Upper lobe of left lung (tissue), 6 donors: ENCODE data around the gene PRKCE. TPM values are rescaled to one million over a fixed set of nuclear protein-coding genes. Genes with fewer than 3 reads are reported as not detected.

Source experiments
- ATAC-seq, 2 donors: fragments of 200-7000 bp; cut with Tn5 transposase; one replicate each; pipeline ENCODE4 v1.9.1; 2022; ENCODE audit warnings: mild to moderate bottlenecking in 2 of 2, moderate library complexity in 2 of 2; ENCODE audit not compliant: low FRiP score in 2 of 2
- DNase-seq, 2 donors: peaks; one replicate each; pipeline ENCODE4 v3.0.0-alpha.2; 2019 to 2020
- H3K27ac ChIP-seq, 4 donors: fragments of 200-600 bp; sonication (generic); one replicate each; pipeline ENCODE4 v1.5.1; 2016 to 2019
- H3K27me3 ChIP-seq, 4 donors: fragments of 200-600 bp; sonication (generic); one replicate each; pipeline ENCODE4 v1.5.1; 2017 to 2019
- H3K36me3 ChIP-seq, 4 donors: fragments of 200-600 bp; sonication (generic); one replicate each; pipeline ENCODE4 v1.5.1; 2016 to 2019
- H3K4me1 ChIP-seq, 4 donors: fragments of 200-600 bp; sonication (generic); one replicate each; pipeline ENCODE4 v1.5.1; 2018 to 2019
- H3K4me3 ChIP-seq, 4 donors: fragments of 200-600 bp; sonication (generic); one replicate each; pipeline ENCODE4 v1.5.1; 2017 to 2019; ENCODE audit warnings: mild to moderate bottlenecking in 2 of 4, moderate library complexity in 1 of 4
- H3K9me3 ChIP-seq, 4 donors: fragments of 200-600 bp; sonication (generic); one replicate each; pipeline ENCODE4 v1.5.1; 2018 to 2019
- EP300 ChIP-seq, 4 donors: sonication (generic); formaldehyde crosslinking; IDR thresholded peaks; one replicate each; pipeline ENCODE4 v1.5.1; 2017; ENCODE audit warnings: antibody characterized with exemption in 4 of 4, control low read depth in 2 of 4
- POLR2A ChIP-seq, 4 donors: fragments of 450-650 bp; IDR thresholded peaks; one replicate each; pipeline ENCODE4 v1.5.1; 2016 to 2017; ENCODE audit warnings: antibody characterized with exemption in 4 of 4, mild to moderate bottlenecking in 2 of 4
- POLR2AphosphoS5 ChIP-seq, 2 donors: sonication (generic); formaldehyde crosslinking; IDR thresholded peaks; one replicate each; pipeline ENCODE4 v1.5.1; 2017; ENCODE audit warnings: antibody characterized with exemption in 2 of 2
- WGBS, 2 donors: methylation state at CpG; one replicate each; pipeline ENCODE4 v1.1.5; 2017 to 2018; 5-methylcytosine and 5-hydroxymethylcytosine counted together
- total RNA-seq, 6 donors: library from RNA; depleted of rRNA in 4 of 6; stranded (reverse); fragments of >200 nt in 4 of 6; gene quantifications; one replicate each; pipeline versions ENCODE4 v1.1.0 to v1.2.1, GENCODE V29; 2016 to 2021
- TF ChIP-seq, protein P1 (sequence below), 6 experiments: fragments of 450-650 bp in 4 of 6; fragments of 200-600 bp in 2 of 6; sonication (generic) in 2 of 6; IDR thresholded peaks; one replicate each; pipeline ENCODE4 v1.5.1; 2016 to 2019; ENCODE audit warnings: antibody characterized with exemption in 6 of 6
- donor health status: DM: no; HTN: no; CAD: no; lungs with moderate emphysema.
- donor health status: DM: no; HTN: yes; CAD: no; lungs with severe emphysema.

PRKCE gene
- total RNA-seq, 6 donors from 2014 or later: 54.9 to 124 (median 75.6) TPM

DNA sequence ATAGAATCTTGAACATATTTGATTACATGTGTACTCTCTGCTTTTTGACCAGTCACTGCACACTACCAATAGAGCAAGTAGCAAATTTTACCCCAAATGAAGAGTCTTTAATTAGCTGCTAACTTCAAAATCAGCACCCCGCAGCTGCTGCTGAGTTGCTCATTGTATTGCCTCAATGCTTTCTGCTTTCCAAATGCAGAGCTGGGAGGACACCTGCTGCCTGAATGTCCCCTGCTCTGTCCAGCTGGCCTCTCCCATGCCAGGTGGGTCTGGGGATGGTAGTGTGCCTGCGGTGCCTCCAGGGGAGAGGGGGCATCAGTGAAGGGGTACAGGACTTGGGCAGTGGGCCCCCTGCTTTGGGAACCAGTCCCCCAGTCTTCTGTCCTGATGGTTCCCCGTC, 184.8 kb downstream of the PRKCE start:
- 88 to 91% methylated on average over 3 of the region's 3 CpGs for WGBS, 2 donors
- H3K4me3 ChIP-seq: no peak overlapping the region
- no peaks in the 10 kb centered on the region for H3K9me3 ChIP-seq
- no peaks in the 10 kb centered on the region for H3K36me3 ChIP-seq
- H3K4me1 ChIP-seq: peaks cover 12 to 32% (median 23%) of the 10 kb centered on the region in 4 donors
- no peak for DNase-seq
- H3K27ac ChIP-seq: no peak overlapping the region
- no peak for ATAC-seq
- TF ChIP-seq EP300 (IDR thresholded peaks at IDR 0.05): no peak
- no peaks in the 10 kb centered on the region for H3K27me3 ChIP-seq

DNA sequence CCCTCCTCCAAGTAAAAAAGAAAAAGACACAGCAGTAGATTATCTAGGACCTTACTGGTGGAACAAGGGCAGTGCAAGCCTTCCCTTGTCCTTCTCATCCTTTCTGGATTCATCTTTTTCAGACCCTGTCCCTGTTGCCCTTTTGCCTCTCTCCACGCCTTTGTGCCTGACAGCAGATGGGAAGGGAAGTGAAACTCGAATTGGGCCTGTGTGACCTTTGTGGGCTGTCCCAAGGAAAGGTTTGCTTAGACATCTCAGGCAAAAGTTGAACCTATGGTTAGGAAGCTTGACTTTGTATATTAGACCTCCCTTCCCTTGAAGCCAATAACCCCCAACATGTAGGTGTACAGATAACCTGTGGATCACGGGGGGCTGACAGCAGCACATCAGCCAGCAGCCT, 185.3 kb downstream of the PRKCE start:
- peaks cover 12 to 35% (median 23%) of the 10 kb centered on the region in 4 donors for H3K4me1 ChIP-seq
- 57 to 64% methylated on average over 3 of the region's 3 CpGs for WGBS, 2 donors
- peak in 1 of 2 donors; percentile 58 for ATAC-seq

DNA sequence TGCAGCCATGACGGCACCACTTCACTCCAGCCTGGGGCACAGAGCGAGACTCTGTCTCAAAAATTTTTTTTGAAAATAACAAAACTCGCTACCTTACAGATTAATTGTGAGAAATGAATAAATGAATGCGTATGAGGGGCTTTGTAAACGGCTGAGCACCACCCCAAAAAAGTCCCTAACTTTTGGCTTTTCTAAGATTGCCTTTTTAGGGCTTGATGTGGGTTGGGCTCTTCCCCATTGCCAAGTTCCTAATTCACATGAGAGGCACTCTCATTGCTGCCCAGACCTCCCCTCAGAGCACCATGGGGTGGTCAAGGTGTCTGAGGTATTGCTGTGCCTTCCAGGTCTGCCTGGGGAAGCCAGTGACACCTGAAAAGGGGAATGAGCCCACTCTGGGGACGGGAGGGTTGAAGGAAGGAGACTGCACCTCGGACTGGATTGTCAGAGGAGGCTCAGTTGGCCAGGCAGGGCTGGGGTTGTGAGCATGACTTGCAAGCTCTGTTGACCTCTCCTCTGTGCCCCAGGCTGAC, 186.4 kb downstream of the PRKCE start:
- peaks cover 12 to 40% (median 24%) of the 10 kb centered on the region in 4 donors for H3K4me1 ChIP-seq
- WGBS, 2 donors: 92 to 95% methylated on average over 5 to 7 of the region's 7 CpGs
- no peak overlapping the region for H3K27ac ChIP-seq
- H3K27me3 ChIP-seq: no peaks in the 10 kb centered on the region
- no peak overlapping the region for H3K4me3 ChIP-seq
- no peaks in the 10 kb centered on the region for H3K36me3 ChIP-seq
- H3K9me3 ChIP-seq: no peaks in the 10 kb centered on the region
- TF ChIP-seq EP300 (IDR thresholded peaks at IDR 0.05): no peak
- DNase-seq (no peak), ATAC-seq (no peak)

More for the DNA sequence above, 185.3 kb downstream of the PRKCE start:
- H3K36me3 ChIP-seq: no peaks in the 10 kb centered on the region
- DNase-seq: no peak
- TF ChIP-seq POLR2AphosphoS5 (IDR thresholded peaks at IDR 0.05) (no peak), POLR2A (IDR thresholded peaks at IDR 0.05) (no peak), EP300 (IDR thresholded peaks at IDR 0.05) (no peak)
- TF ChIP-seq, protein P1, sequence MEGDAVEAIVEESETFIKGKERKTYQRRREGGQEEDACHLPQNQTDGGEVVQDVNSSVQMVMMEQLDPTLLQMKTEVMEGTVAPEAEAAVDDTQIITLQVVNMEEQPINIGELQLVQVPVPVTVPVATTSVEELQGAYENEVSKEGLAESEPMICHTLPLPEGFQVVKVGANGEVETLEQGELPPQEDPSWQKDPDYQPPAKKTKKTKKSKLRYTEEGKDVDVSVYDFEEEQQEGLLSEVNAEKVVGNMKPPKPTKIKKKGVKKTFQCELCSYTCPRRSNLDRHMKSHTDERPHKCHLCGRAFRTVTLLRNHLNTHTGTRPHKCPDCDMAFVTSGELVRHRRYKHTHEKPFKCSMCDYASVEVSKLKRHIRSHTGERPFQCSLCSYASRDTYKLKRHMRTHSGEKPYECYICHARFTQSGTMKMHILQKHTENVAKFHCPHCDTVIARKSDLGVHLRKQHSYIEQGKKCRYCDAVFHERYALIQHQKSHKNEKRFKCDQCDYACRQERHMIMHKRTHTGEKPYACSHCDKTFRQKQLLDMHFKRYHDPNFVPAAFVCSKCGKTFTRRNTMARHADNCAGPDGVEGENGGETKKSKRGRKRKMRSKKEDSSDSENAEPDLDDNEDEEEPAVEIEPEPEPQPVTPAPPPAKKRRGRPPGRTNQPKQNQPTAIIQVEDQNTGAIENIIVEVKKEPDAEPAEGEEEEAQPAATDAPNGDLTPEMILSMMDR (IDR thresholded peaks at IDR 0.05): no peak
- H3K27ac ChIP-seq: no peak overlapping the region
- H3K4me3 ChIP-seq: no peak overlapping the region
- no peaks in the 10 kb centered on the region for H3K9me3 ChIP-seq
- no peaks in the 10 kb centered on the region for H3K27me3 ChIP-seq

DNA sequence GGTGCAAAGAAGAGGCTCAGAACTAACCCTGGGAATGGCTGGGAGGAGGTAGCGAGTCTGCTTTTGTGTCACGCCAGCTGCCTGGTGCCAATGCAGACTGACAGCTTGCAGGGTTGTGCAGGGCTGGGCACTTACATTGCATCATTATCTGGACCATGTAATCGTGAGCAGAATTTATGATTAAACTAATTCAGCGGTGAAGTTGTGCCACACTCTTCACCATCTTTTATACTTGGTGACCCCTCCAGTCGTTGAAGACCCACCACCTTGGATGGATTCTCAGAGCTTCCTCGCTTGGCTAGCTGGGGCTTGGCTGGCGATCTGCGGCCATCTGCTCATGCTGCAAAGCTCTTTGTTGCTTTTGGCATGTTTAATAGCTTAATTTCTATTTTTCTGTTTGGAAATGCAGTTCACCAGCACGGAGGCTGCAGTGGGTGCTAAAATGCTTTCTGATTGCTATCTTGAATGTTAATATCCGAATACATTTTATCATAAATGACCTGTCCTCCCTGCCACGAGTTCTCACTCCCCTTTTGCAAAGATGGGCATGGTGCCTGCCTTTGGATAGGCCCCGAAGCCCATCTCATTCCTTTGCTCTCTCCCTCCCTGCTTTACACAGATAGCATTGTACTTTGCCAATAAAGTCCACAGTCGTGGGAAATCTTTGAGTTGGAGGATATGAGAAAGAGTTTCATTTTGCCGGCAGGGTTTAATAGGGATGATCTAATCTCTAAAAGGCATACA, 188.2 kb downstream of the PRKCE start:
- TF ChIP-seq POLR2A (IDR thresholded peaks at IDR 0.05): no peak
- no peak for TF ChIP-seq EP300 (IDR thresholded peaks at IDR 0.05)
- no peak for TF ChIP-seq POLR2AphosphoS5 (IDR thresholded peaks at IDR 0.05)
- TF ChIP-seq, protein P1 (IDR thresholded peaks at IDR 0.05): no peak
- H3K4me1 ChIP-seq: peaks cover 18 to 50% (median 33%) of the 10 kb centered on the region in 4 donors
- no peaks in the 10 kb centered on the region for H3K9me3 ChIP-seq
- no peak overlapping the region for H3K27ac ChIP-seq
- peak in 1 of 2 donors; percentile 44 for ATAC-seq
- DNase-seq: peak in 1 of 2 donors; percentile 17
- H3K27me3 ChIP-seq: no peaks in the 10 kb centered on the region
- WGBS, 2 donors: 49 to 64% methylated on average over 14 of the region's 14 CpGs
- no peaks in the 10 kb centered on the region for H3K36me3 ChIP-seq
- no peak overlapping the region for H3K4me3 ChIP-seq

DNA sequence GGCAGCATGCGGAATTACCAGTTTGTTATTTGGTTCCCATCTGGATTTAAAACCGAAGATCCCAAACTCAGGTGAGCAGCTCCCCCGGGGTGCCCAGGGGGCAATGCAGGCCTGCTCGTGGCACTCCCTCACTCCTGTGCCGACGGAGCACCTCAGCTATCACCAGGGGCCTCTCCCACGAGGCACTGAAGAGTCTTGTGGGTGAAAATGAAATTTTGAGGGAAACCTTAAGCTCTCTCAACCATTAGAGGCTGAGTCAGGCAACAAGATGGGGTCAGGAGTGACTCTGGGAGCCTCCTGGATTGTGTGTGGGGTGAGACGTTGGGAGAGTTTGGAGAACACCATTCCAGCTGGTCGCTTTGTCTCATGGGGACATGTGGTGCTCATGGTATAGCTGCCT, 189.0 kb downstream of the PRKCE start:
- no peak for ATAC-seq
- H3K27ac ChIP-seq: peak overlapping the region in 1 of 4 donors; percentile 17
- peak in 1 of 2 donors; percentile 32 for DNase-seq
- H3K4me1 ChIP-seq: peaks cover 18 to 49% (median 34%) of the 10 kb centered on the region in 4 donors
- H3K36me3 ChIP-seq: no peaks in the 10 kb centered on the region
- no peaks in the 10 kb centered on the region for H3K9me3 ChIP-seq
- WGBS, 2 donors: 84 to 88% methylated on average over 9 of the region's 9 CpGs
- no peaks in the 10 kb centered on the region for H3K27me3 ChIP-seq
- TF ChIP-seq, protein P1 (IDR thresholded peaks at IDR 0.05): no peak
- no peak for TF ChIP-seq POLR2A (IDR thresholded peaks at IDR 0.05)
- no peak overlapping the region for H3K4me3 ChIP-seq
